ENCODE results near the gene BCAM. TPM values are rescaled to one million over a fixed set of nuclear protein-coding genes. Genes with fewer than 3 reads are reported as not detected.

The BCAM gene
- total and polyA plus RNA-seq, 2 of the 4 experiments (the other 2 are of a cell fraction) = 2.3 to 35.7 TPM

DNA sequence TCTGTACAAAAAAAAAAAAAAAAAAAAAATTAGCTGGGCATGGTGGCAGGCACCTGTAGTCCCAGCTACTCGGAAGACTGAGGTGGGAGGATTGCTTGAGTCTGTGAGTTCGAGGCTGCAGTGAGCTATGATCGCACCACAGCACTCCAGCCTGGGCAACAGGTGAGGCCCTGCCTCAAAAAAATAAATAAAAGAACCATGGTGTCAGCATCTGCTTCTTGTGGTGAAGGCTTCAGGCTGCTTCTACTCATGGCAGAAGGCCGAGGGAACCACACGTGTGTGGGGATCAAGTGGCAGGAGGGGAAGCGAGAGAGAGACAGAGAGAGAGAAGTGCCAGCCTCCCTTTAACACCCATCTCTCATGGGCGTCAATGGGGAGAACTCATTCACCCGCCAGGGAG lies 46.9 kb upstream of the BCAM start:
- H2AK5ac ChIP-seq (ENCODE audit: low read depth, low read length) = 0 out of 2 replicates have a peak overlapping the region, but pooled peaks have one; percentile 43
- TF ChIP-seq, protein P1, sequence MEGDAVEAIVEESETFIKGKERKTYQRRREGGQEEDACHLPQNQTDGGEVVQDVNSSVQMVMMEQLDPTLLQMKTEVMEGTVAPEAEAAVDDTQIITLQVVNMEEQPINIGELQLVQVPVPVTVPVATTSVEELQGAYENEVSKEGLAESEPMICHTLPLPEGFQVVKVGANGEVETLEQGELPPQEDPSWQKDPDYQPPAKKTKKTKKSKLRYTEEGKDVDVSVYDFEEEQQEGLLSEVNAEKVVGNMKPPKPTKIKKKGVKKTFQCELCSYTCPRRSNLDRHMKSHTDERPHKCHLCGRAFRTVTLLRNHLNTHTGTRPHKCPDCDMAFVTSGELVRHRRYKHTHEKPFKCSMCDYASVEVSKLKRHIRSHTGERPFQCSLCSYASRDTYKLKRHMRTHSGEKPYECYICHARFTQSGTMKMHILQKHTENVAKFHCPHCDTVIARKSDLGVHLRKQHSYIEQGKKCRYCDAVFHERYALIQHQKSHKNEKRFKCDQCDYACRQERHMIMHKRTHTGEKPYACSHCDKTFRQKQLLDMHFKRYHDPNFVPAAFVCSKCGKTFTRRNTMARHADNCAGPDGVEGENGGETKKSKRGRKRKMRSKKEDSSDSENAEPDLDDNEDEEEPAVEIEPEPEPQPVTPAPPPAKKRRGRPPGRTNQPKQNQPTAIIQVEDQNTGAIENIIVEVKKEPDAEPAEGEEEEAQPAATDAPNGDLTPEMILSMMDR (conservative IDR thresholded peaks at IDR 0.05; ENCODE audit: low read depth, low read length) = no peak
- no peak for TF ChIP-seq RFX5 (IDR thresholded peaks at IDR 0.05; ENCODE audit: low read depth, low read length)
- no peak for TF ChIP-seq POLR2A (IDR thresholded peaks at IDR 0.05; ENCODE audit: low read depth, low read length)
- TF ChIP-seq SMC3 (IDR thresholded peaks at IDR 0.05; ENCODE audit: low read depth, low read length) = no peak
- no peak for TF ChIP-seq MAZ (IDR thresholded peaks at IDR 0.05; ENCODE audit: borderline replicate concordance, low read depth, low read length)
- no peak for TF ChIP-seq RAD21 (IDR thresholded peaks at IDR 0.05; ENCODE audit: low read length)
- TF ChIP-seq, protein P2, sequence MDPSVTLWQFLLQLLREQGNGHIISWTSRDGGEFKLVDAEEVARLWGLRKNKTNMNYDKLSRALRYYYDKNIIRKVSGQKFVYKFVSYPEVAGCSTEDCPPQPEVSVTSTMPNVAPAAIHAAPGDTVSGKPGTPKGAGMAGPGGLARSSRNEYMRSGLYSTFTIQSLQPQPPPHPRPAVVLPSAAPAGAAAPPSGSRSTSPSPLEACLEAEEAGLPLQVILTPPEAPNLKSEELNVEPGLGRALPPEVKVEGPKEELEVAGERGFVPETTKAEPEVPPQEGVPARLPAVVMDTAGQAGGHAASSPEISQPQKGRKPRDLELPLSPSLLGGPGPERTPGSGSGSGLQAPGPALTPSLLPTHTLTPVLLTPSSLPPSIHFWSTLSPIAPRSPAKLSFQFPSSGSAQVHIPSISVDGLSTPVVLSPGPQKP (IDR thresholded peaks at IDR 0.05; ENCODE audit: borderline replicate concordance, low read depth, low read length) = no peak
- TF ChIP-seq MAFK (IDR thresholded peaks at IDR 0.05; ENCODE audit: low read depth, low read length) = no peak
- no peak for TF ChIP-seq BHLHE40 (IDR thresholded peaks at IDR 0.05; ENCODE audit: low read depth, low read length)
- no peak for TF ChIP-seq RCOR1 (IDR thresholded peaks at IDR 0.05; ENCODE audit: insufficient replicate concordance, low read length)
- dilution Hi-C loops (cut with HindIII; ENCODE audit: low sequenced_read_pairs, unreplicated experiment) = no loop called here

More for the DNA sequence above, 46.9 kb upstream of the BCAM start:
- H2BK20ac ChIP-seq (ENCODE audit: low read depth, low read length) = no peak overlapping the region
- peaks cover 3% of the 10 kb centered on the region for H3K9me1 ChIP-seq (ENCODE audit: insufficient read depth, low read length)
- H4K91ac ChIP-seq (ENCODE audit: insufficient read depth, low read depth, low read length) = no peak overlapping the region
- no peak overlapping the region for H4K5ac ChIP-seq (ENCODE audit: low read depth, low read length)
- H3K9me3 ChIP-seq (ENCODE audit: control insufficient read depth, insufficient read depth, low read length) = no peaks in the 10 kb centered on the region
- no peak overlapping the region for H2BK120ac ChIP-seq (ENCODE audit: low read depth, low read length)
- H3K4me1 ChIP-seq (ENCODE audit: control insufficient read depth, insufficient read depth, low read length) = peaks cover 18% of the 10 kb centered on the region
- in situ Hi-C loops (cut with MboI; ENCODE audit: low sequenced_read_pairs) = no loop called here
- H3K4ac ChIP-seq (ENCODE audit: low read depth, low read length) = no peak overlapping the region
- H2AFZ ChIP-seq (replicated peaks; ENCODE audit: low read length, poor library complexity) = no peak overlapping the region
- no TSS peak for BruUV-seq (replicated peaks)
- H3K56ac ChIP-seq (ENCODE audit: extremely low read depth, insufficient read depth, low read length) = no peak overlapping the region
- ChIA-PET CTCF (no interaction called here), POLR2A (ENCODE audit: unreplicated experiment) (no interaction called here)
- no peak overlapping the region for H3K4me2 ChIP-seq (ENCODE audit: low read depth, low read length)
- peaks cover 4 to 29% of the 10 kb centered on the region in 2 experiments; a peak in 3 of 4 replicates for H3K79me1 ChIP-seq (ENCODE audit: low read depth in 1 of 2, low read length in 2 of 2)
- H3K27me3 ChIP-seq (ENCODE audit: control insufficient read depth, insufficient read depth, low read length) = no peaks in the 10 kb centered on the region
- H3K27ac ChIP-seq (ENCODE audit: insufficient read depth, low read length) = no peak overlapping the region
- intact Hi-C loops (cut with micrococcal nuclease) = loop anchor here (5.0 kb wide), 1 partner anchor 190 kb away; no protein-coding TSS in a partner anchor
- no peak overlapping the region for H3K18ac ChIP-seq (ENCODE audit: low read depth, low read length)
- no peak overlapping the region for H4K8ac ChIP-seq (ENCODE audit: low read depth in 2 of 2, low read length in 2 of 2)
- ATAC-seq (ENCODE audit: low read depth) = no peak
- WGBS, 2 experiments (ENCODE audit: extremely low coverage in 2 of 2, insufficient read length in 1 of 2) = 80% methylated on average over 1 of the region's 8 CpGs; no CpG with 5 or more reads in 1 of the 2 experiments
- H2AK9ac ChIP-seq (replicated peaks; ENCODE audit: low read depth, low read length, poor library complexity) = peak overlapping the region; percentile 61
- no peak overlapping the region for H2BK15ac ChIP-seq (ENCODE audit: low read depth, low read length)
- H2BK5ac ChIP-seq (ENCODE audit: low read depth, low read length, poor library complexity, severe bottlenecking) = no peak overlapping the region
- no peak overlapping the region for H3K23ac ChIP-seq (ENCODE audit: low read depth, low read length)
- H3K36me3 ChIP-seq (ENCODE audit: control insufficient read depth, insufficient read depth, low read length) = peaks cover 32% of the 10 kb centered on the region
- no peak overlapping the region for H3K9ac ChIP-seq (ENCODE audit: low read depth, low read length)
- no peak overlapping the region for H3K14ac ChIP-seq (replicated peaks; ENCODE audit: low read depth, low read length)
- DNase-seq = no peak
- H3K4me3 ChIP-seq (ENCODE audit: insufficient read depth, low read depth, low read length) = no peak overlapping the region
- H4K20me1 ChIP-seq (ENCODE audit: insufficient read depth, low read length) = peaks cover 7% of the 10 kb centered on the region; the same call in 1 of the 2 replicates
